Measurements from ENCODE around the gene UBE2S. TPM values are rescaled to one million over a fixed set of nuclear protein-coding genes. Genes with fewer than 3 reads are reported as not detected.

UBE2S gene
- total RNA-seq, 1 donor from 2014 or later: 77.0 TPM

- TF ChIP-seq CTCF (IDR thresholded peaks at IDR 0.05; ENCODE audit: unreplicated experiment): no peak
- H3K4me3 Mint-ChIP-seq: peak overlapping the region; percentile 33
- no peaks in the 10 kb centered on the region for H3K9me3 Mint-ChIP-seq
- peaks cover 54% of the 10 kb centered on the region for H3K27me3 Mint-ChIP-seq (ENCODE audit: low read depth)
- no peak for DNase-seq (ENCODE audit: low spot score in 2 of 2, unreplicated experiment in 2 of 2)
- no peaks in the 10 kb centered on the region for H3K36me3 Mint-ChIP-seq
- H3K27ac Mint-ChIP-seq: peak overlapping the region; percentile 45
- peaks cover 46% of the 10 kb centered on the region for H3K4me1 Mint-ChIP-seq
These were observed 33.4 kb downstream of the UBE2S start for GRCh38 chr19:55373993-55374757.

- Mint-ChIP-seq H3K36me3 (no peaks in the 10 kb centered on the region), H3K27me3 (ENCODE audit: low read depth) (peaks cover 56% of the 10 kb centered on the region), H3K27ac (peak overlapping the region; percentile 45), H3K4me3 (peak overlapping the region; percentile 33), H3K9me3 (no peaks in the 10 kb centered on the region), H3K4me1 (peaks cover 51% of the 10 kb centered on the region)
- no peak for DNase-seq (ENCODE audit: low spot score in 2 of 2, unreplicated experiment in 2 of 2)
- no peak for TF ChIP-seq CTCF (IDR thresholded peaks at IDR 0.05; ENCODE audit: unreplicated experiment)
These were observed 34.1 kb downstream of the UBE2S start for GRCh38 chr19:55373306-55373992.

DNA sequence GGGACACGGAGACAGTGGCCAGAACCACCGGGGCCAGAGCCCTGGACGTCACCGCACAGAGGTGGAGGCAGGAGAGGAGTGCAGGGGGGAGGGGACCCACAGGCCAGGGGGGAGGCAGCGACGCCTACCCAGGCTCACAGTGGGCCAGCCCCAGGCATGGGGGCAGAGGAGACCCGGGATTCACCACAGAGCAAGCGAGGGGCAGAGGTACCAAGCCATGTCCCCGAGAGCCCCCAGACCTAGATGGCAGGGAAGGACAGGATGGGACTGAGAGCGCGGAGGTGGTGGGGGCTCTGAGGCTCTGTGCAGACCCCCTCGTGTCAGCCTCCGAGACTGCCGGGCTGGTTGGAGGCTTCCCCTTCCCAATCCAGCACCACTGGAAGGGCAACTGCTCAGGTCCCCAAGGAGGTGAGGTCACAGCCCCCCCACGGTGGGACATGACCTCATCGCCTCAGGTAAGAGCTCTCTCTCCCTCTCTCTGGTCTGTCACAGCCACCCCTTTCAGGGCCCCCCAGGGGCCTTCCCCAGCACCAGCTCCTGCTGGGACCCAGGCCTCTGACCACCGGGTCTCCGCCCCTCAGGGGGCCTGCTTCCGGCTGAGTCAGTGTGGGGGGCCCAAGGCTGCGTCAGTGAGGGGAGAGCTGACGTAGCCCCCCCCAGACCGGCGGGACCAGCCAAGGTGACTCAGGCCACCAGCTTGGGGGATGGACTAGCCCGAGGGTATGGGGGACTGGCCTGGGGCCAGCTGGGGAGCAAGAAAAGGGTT lies 35.1 kb downstream of the UBE2S start:
- H3K36me3 Mint-ChIP-seq: no peaks in the 10 kb centered on the region
- peak overlapping the region; percentile 10 for H3K4me3 Mint-ChIP-seq
- peak overlapping the region; percentile 37 for H3K27ac Mint-ChIP-seq
- DNase-seq (ENCODE audit: low spot score in 2 of 2, unreplicated experiment in 2 of 2): no peak
- peaks cover 47% of the 10 kb centered on the region for H3K4me1 Mint-ChIP-seq
- H3K27me3 Mint-ChIP-seq (ENCODE audit: low read depth): peaks cover 51% of the 10 kb centered on the region
- TF ChIP-seq CTCF (IDR thresholded peaks at IDR 0.05; ENCODE audit: unreplicated experiment): no peak
- H3K9me3 Mint-ChIP-seq: no peaks in the 10 kb centered on the region

GRCh38 chr19:55370305-55370988 lies 37.1 kb downstream of the UBE2S start, which contains the start of gene IL11:
Gene IL11, minus strand, starts transcription at chr19:55370463. Its CDS starts 153 bp downstream, at chr19:55370310.
- Mint-ChIP-seq H3K9me3 (no peaks in the 10 kb centered on the region), H3K27me3 (ENCODE audit: low read depth) (peaks cover 41% of the 10 kb centered on the region), H3K27ac (peak within 1 kb of the TSS; percentile 81), H3K36me3 (peaks cover 2% of the 10 kb centered on the region), H3K4me1 (peaks cover 35% of the 10 kb centered on the region), H3K4me3 (peak within 1 kb of the TSS; percentile 72)
- no peak for TF ChIP-seq CTCF (IDR thresholded peaks at IDR 0.05; ENCODE audit: unreplicated experiment)
- no peak for DNase-seq (ENCODE audit: low spot score in 2 of 2, unreplicated experiment in 2 of 2)

DNA sequence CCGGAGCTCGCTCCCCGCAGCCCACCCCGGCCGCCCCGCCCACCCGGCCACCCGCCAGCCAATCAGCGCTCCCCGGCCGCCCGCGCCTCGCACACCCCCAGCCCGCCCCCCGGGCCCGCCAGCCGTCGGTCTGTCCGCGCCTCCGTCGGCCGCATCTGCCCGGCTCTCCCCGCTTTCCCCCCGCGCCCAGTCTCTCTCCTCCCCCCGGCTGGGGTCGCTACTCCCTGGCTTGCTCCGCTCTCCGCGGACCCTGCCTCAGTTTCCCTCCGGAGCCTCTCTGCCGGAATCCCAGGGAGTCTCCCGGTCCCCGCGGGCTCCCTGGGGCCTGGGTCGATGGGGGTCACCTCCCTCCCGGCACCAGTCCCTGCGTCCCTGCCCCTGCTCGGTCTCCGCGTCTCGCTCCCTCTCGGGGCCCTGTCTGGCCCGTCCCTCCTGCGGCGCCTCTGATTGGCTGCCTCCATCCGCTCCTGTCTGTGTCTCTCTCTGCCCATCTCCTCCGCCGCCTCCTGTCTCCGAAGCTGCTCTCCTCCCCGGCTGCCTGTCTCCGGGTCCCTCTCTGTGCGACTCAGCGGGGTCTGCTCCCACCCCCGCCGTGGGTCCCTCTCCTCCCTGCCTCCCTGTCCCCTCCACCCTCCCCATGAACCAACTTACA lies 37.8 kb downstream of the UBE2S start:
- H3K36me3 Mint-ChIP-seq: peaks cover 2% of the 10 kb centered on the region
- peaks cover 32% of the 10 kb centered on the region for H3K4me1 Mint-ChIP-seq
- no peaks in the 10 kb centered on the region for H3K9me3 Mint-ChIP-seq
- H3K27me3 Mint-ChIP-seq (ENCODE audit: low read depth): peaks cover 39% of the 10 kb centered on the region
- H3K4me3 Mint-ChIP-seq: peak overlapping the region; percentile 72
- peak in 1 of 2 experiments; percentile 68 for DNase-seq (ENCODE audit: low spot score in 2 of 2, unreplicated experiment in 2 of 2)
- peak overlapping the region; percentile 81 for H3K27ac Mint-ChIP-seq
- TF ChIP-seq CTCF (IDR thresholded peaks at IDR 0.05; ENCODE audit: unreplicated experiment): no peak

Data from mesothelial cell of epicardium (in vitro differentiated cells).